ENCODE measurements around the gene TACR1.

GRCh38 chr2:75138528-75138927 lies 60.8 kb downstream of the TACR1 start:
- TF ChIP-seq POLR2A (IDR thresholded peaks at IDR 0.05; ENCODE audit: low read depth, low read length) (no peak), POLR2AphosphoS5 (IDR thresholded peaks at IDR 0.05; ENCODE audit: low read depth, low read length) (no peak), PAX5 (IDR thresholded peaks at IDR 0.05; ENCODE audit: insufficient read depth, low read length, severe bottlenecking) (no peak), TAF1 (IDR thresholded peaks at IDR 0.05; ENCODE audit: low read depth, low read length) (no peak)
